GM18511 (cell line): ENCODE results near the gene INPP5J.
"Not testable (repeated sequence)": the region's sequence is repeated elsewhere in the genome, so short reads cannot be mapped to it uniquely, and the experiment has no call there.

ENCODE experiments used
- ATAC-seq: cut with Tn5 transposase; IDR thresholded peaks from one replicate; pipeline ENCODE4 v1.9.1; 2021; ENCODE audit warnings: mild to moderate bottlenecking, moderate library complexity; ENCODE audit not compliant: unreplicated experiment

The INPP5J gene

DNA sequence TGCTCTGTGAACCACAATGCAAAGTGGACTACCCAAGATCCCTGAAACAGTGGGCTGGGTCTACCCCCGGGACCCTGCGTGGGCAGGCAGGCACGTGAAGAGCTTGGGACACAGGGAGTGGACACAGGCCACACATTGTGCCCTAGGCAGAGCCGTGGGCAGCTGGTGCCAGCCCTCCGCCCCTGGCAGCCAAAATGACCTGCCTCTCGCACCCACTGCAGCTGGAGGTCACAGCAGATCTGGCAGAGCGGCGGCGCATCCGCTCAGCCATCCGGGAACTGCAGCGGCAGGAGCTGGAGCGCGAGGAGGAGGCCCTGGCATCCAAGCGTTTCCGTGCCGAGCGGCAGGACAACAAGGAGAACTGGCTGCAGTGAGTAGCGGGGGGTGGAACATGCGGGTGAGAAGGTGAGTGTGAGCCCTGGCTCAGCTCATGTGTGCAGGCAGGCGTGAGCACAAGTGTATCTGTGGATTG is 35.0 kb upstream of the INPP5J start:
- ATAC-seq, result no peak

DNA sequence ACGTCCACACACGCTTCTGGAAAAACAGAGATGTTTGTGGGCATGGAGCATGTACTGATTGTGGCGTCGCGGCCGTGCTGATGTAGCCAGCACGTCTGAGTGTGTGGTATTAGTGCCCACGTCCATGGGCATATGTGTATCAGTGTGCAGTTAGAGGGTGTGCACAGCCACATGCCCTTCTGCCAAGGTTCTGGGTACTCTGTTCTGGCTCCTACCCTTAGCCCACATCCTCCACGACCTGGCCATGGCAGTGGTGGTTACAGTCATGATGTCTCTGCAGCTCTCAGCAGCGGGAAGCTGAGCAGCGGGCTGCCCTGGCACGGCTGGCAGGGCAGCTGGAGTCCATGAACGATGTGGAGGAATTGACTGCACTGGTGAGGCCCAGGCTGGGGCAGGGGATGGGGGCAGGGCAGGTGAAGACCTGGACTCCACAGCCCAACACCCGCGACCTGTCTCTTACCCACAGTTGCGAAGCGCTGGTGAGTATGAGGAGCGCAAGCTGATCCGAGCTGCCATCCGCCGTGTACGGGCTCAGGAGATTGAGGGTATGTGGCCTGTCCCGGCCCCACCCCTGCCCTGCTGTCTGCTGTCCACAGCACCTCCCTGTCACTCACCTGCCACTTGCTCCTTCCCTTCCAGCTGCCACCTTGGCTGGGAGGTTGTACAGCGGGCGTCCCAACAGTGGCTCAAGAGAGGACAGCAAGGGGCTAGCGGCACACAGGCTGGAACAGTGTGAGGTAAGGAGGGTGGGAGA is 34.4 kb upstream of the INPP5J start:
- no peak for ATAC-seq

DNA sequence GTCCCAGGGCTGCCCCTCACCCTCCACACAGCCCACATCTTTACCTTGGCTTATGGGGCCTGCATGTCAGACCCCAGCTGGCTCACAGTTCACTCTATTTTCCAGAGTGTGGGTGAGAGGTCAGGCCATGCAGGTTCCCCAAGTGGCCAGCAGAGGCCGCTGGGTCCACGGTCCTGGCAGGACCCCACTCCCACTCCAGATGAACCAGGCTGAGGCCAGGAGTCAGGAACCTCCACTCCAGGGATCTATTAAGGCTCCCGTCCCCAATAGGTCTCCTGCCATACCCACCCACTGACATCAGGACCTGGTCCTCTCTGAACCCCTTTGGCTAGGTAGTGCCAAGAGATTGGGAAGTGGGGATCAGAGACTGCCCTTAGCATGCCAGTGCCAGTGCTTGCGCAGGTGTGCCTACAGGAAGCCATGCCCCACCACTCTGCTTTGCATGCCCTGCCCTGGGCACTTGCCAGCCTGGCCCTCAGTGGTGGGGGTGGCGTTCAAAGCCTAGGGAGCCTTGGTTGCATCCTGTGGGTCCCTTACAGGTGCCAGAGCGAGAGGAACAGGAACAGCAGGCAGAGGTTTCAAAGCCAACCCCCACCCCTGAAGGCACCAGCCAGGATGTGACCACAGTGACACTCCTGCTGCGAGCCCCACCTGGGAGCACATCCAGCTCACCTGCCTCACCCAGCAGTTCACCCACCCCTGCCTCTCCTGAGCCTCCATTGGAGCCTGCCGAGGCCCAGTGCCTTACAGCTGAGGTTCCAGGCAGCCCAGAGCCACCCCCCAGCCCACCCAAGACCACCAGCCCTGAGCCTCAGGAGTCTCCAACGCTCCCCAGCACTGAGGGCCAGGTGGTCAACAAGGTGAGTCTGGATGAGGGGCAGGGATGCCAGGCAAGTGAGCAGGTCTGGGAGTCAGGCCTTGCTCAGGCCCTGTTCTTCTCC is 33.3 kb upstream of the INPP5J start:
- ATAC-seq, result no peak

DNA sequence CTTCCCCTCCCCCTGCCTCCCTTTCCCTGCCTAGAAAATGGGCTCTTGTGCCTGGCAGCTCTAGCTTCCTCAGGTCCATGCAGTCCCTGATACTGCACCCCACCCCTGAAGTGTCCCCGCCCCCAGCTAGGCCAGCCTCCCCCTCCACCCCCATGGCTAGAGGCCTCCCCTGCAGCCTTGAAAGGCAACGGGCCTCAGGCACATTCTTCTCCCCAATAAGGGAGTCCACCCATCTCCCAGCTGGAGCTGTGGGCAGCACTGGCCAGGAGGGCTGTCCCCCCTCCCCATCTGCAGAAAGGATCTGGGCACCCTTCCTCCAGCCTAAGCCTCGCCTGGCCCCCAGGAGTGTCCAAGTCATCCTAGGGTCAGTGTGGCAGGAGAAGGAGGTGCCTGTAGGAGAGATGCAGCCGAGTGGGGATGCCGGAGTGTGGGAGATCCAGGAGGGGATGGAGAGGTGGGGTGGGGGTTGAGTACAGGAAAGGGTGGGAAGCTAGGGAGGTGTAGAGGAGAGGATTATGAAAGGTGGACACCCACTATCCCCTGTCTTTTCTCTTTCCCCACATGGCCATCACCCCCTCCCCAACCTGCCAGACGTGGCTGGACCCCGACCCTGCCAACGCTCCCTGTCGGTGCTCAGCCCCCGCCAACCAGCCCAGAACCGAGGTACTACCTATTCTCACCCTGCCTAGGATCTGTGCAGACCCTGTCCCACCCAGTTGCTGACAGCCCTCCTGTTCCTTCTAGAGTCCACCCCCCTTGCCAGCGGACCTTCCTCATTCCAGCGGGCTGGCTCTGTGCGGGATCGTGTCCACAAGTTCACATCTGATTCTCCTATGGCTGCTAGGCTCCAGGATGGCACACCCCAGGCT is 32.3 kb upstream of the INPP5J start:
- no peak for ATAC-seq

DNA sequence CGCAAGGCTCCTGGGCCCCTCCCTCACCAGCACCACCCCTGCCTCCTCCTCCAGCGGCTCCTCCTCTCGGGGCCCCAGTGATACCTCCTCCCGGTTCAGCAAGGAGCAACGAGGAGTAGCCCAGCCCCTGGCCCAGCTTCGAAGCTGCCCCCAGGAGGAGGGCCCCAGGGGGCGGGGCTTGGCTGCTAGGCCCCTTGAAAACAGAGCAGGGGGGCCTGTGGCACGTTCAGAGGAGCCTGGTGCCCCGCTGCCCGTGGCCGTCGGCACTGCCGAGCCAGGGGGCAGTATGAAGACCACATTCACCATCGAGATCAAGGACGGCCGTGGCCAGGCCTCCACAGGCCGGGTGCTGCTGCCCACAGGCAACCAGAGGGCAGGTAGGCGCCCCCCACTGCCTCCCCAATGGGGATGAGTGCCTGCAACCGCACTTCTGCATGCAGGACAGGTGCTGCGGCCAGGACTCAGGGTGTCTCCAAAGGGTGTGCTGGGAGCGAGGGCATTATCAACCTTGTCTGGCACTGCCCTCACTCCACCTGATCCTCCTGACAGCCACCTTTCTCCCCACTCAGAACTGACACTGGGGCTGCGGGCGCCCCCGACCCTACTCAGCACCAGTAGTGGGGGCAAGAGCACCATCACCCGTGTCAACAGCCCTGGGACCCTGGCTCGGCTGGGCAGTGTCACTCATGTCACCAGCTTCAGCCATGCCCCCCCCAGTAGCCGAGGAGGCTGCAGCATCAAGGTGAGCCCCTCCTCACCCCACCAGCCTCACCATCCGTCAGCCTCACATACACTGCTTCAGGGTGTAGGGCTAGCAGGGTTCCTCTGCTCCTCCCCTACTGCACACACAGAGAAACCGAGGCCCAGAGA is 31.4 kb upstream of the INPP5J start:
- ATAC-seq, result no peak

DNA sequence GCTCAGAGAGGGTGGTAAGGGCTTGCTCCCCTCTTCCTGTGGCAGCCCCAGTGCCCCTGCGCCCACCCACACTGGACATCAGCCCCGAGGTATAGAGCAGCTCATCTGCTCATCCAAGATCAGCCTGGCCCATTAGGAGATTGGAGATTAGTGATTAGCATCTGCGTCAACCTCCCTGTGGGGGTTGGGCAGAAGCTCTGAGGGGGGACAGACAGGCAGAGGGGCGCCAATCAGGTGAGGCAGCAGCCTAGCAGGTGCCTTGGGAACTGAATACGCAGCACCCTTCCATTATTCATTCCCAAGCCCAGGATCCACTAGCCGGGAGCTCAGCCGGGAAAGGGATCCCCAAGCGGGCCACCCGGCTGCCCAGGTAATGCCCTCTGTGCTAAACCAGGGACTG is 30.6 kb upstream of the INPP5J start:
- ATAC-seq, result no peak

DNA sequence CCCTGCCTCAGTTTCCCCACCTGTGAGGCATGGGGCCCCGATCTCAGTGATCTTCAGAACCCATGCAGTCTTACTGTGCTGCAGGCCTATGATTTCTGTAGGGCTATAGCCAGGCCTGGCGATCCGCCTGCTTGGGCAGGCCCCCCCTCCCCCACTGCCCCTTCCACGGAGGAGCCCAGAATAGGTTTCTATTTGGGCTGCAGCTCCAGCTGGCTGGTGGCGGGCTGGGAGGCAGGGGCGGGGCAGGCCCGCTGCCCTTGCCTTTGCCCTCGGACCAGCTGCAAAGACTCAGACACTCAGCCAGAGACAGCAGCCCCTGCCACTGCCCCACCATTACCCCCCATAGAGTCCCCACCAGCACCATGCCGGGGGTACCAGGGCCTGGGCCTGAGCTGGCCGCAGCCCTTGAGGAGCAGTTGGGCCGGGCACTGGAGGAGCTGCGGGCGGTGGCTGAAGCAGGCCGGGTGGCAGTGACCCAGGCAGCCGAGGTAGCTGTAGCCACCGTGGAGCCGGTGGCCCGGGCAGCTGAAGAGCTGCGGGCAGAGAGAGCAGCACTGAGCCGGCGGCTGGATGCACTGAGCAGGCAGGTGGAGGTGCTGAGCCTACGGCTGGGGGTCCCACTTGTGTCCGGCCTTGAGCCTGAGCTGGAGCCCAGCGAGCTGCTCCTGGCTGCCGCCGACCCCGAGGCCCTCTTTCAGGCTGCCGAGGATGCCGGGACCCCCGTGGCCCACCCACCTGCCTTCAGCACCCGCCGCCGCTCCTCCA is 29.5 kb upstream of the INPP5J start:
- ATAC-seq, result no peak

DNA sequence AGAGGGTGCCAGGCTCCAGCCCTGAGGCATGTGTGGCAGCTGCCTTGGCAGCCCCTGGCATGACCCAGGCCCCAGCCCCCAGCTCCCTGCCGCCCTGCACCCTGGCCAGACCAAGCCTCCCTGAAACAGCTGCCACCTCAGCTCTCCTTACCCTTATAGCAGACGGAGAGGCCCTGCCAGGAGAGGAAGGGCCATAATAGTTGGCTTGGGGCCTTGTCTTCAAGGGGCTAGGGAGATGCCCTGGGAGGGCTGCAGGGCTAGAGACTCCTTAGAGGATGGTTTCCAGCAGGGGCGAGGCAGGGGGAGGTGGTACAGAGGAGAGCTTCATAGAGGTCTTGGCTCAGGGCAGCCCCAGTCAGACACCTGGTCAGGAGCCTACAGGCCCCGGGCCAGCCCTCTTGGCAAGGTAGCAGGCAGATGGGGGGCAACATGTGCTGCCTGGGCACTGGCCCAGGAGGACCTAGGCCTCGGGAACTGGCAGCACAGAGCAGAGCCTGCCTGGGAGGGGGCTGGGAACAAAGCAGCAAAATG is 28.7 kb upstream of the INPP5J start:
- ATAC-seq, result no peak

DNA sequence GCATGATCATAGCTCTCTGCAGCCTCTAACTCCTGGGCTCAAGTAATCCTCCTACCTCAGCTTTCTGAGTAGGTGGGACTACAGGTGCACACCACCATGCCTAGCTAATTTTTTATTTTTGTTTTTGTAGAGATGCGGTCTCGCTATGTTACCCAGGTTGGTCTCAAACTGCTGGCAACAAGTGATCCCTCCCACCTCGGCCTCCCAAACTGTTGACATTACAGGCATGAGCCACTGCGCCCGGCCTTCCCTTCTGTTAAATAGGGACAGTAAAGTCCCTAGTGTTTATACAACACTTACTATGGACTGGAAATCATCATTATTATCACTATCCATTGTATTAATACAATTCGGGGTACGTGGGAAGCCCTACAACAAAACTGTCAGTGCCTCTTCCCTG is 28.0 kb upstream of the INPP5J start:
- ATAC-seq, result no peak

DNA sequence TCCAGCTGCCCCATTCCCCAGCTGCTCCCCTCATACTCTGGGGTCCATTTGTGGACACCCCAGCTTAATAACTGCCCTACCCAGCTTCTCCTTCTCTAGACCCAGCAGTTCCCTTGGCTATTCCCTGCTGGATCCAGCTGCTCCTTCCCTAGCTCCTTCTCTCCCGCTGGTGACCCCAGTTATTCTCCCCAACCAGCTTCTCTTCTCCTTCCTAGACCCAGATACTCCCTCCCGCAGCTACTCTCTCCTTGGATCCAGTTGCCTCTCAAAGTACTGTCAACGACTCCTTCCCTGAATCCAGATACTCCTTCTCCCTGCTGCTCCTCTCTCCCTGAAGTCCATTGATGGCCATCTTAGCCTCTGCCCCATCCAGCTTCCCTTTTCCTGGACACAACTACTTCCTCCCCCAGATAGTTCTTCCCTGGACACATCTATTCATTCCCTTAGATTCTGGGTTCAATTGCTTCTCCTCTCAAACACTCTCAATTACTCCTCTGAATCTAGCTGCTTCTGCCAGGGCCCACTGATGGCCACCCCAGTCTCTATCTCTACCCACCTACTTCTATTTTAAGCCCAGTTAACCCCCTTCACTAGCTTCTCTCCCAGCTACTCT is 27.0 kb upstream of the INPP5J start:
- ATAC-seq, result no peak

DNA sequence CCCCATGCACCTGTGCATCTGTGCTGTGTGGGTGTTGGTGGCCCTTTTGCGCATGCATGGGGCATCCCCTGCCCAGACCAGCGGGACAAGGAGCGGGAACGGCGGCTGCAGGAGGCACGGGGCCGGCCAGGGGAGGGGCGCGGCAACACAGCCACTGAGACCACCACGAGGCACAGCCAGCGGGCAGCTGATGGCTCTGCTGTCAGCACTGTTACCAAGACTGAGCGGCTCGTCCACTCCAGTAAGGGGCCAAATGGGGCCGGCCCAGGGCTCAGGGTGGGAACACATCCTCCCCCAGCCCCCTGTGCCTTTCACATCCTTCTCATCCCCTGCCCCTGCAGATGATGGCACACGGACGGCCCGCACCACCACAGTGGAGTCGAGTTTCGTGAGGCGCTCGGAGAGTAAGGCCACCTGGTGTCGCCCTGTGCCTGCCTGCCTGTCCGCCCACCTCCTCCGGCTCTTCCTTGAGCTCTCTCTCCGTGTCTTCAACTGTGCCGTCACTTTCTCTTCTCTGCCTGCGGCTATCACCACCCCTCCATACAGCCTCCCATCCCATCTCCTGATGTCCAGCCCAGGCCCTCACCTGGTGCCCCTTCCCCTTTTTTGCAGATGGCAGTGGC is 26.0 kb upstream of the INPP5J start:
- ATAC-seq, result no peak

DNA sequence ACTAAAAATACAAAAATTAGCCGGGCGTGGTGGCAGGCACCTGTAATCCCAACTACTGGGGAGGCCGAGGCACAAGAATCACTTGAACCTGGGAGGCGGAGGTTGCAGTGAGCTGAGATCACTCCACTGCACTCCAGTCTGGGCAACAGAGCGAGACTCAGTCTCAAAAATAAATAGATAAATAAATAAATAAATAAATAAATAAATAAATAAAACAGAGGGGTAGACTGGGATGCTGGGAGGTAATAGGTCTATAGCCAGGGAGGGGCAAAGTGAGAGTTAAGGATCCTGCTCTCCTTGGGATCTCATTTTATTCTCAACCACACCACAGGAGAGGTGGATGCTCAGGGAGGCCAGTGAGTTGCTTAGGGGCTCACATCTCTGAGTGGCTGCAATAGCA is 25.2 kb upstream of the INPP5J start:
- not testable (repeated sequence) for ATAC-seq

DNA sequence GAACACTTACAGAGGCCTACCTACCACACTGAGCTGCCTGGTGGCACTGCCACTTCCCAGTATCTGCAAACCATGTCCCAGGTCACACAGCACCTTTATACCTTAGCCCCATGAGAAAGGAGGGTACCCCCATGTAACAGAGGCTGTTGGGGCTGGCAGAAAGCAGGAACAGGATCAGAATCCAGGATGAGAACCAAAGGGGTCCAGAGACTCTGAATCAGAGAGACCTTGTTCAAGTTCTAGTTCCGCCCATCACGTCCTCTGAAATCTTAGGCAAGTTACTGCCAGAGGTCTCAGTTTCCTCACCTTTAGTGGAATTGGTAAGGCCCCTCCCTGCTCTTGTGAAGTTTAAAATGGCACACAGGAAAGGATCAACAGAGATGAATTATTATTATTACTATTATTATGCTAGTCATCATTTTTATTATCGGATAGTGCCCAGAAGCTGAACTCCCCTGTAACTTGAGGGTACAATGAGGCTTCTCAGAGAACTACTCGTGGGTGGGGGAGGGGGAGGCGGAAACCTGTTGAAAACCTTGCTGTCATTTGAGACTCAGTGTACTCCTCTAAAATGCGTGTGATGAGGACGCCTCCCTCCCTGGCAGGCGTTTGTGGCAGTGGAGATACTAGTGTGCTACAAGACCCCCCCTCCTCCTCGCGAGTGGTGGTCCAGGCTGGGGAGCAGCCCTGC is 24.7 kb upstream of the INPP5J start:
- ATAC-seq, result no peak

DNA sequence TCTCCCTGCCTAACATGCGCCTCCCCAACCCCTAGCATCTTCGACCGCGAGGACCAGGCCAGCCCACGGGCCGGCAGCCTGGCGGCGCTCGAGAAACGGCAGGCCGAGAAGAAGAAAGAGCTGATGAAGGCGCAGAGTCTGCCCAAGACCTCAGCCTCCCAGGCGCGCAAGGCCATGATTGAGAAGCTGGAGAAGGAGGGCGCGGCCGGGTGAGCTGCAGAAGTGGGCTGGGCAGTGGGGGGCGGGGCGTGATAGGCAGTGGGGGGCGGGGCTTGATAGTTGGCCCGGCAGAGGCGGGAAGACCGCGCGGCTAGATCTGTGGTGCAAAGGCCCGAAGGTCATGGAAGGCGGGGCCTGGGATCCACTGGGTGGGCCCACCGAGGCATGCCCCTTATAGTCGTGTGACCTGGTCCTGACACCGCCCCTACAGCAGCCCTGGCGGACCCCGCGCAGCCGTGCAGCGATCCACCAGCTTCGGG is 24.1 kb upstream of the INPP5J start:
- ATAC-seq, result no peak

DNA sequence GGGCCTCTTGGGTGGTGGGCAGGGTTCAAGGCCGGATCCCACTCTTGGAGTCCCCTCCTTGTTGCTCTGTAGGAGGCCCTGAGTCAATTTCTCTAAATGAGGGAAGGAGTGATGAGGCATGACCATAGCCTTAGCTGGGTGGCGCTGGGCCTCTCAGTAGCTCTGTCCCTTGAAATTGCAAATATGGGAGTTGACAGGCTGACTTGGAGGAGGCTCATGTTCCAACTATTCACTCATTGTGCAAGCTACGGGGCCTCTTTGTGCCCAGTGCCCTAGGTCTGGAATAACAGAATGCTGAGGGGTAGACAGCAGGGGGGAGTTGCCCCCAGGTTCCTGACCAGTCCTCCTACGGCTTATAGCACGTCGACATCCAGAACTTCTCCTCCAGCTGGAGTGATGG is 23.4 kb upstream of the INPP5J start:
- ATAC-seq, result no peak

DNA sequence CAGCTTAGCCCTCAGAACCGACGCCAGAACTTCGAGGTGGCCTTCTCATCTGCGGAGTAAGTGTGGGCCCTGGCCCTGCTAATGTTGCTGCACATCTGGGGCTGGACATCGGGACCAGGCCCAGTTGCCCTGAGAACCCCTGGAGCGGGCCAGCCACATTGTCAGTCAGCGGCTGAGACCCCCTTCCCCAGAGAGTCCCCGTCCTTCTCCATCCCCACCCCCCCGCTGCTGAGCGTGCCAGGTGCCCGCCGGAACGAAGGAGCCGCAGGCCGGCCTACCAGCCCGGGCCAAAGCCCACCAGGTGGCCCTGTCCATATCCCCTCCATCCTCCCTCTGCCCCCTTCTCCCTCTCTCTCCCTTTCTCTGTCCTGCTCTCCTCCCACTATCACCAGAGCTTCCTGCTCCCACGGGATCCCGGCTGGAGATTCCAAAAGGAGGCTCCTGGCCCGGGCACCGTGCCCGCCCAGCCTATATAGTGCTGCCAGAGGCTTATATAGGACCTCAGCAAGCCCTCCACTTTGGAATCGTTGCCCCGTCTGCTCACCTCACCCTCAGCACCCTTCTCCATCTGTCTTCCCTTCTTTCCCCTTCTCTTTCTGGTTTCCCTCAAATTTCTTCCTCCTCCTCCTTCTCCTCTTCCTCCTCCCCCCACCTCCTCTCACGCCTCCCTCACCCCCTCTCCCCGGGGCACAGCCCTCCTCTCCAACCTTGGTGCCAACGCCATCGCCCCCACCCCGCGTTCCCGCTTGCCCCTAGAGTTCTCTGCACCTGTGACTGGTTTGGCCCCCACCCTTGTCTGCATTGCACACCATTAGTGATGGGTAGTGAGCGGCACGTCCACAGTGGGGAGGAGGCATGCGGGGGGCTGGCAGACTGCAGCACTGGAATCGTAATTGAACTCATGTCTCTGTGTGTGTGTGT is 22.7 kb upstream of the INPP5J start:
- no peak for ATAC-seq
